Pancreas (tissue), 10 donors: ENCODE results near the gene EIF4EBP2. TPM values are rescaled to one million over a fixed set of nuclear protein-coding genes. Genes with fewer than 3 reads are reported as not detected.

Experiments
- ATAC-seq, 4 donors: fragments of 200-7000 bp; cut with Tn5 transposase; one replicate each; pipeline versions ENCODE4 v1.8.0 to v1.9.1; 2020; ENCODE audit warnings: mild to moderate bottlenecking in 4 of 4, moderate library complexity in 4 of 4
- DNase-seq, 6 donors: peaks; one replicate each; pipeline ENCODE4 v3.0.0-alpha.2; 2020
- FAIRE-seq: peaks from 2 replicates; lab custom pipeline; 2012; peaks lifted over from hg19 to GRCh38; lab: Jason Lieb, UNC
- H3K27ac ChIP-seq, 4 donors: fragments of 200-600 bp; sonication (generic); 1 replicate in 3 of 4; 2 replicates in 1 of 4; pipeline versions ENCODE4 v1.5.0 to v1.8.0; 2020
- H3K27me3 ChIP-seq, 4 donors: fragments of 200-600 bp; one replicate each; pipeline ENCODE4 v1.8.0; 2021
- H3K36me3 ChIP-seq, 3 donors: fragments of 200-600 bp; sonication (generic) in 1 of 3; one replicate each; pipeline versions ENCODE4 v1.5.0 to v1.8.0; 2020 to 2021
- H3K4me1 ChIP-seq, 3 donors: fragments of 200-600 bp; one replicate each; pipeline ENCODE4 v1.8.0; 2021
- H3K4me3 ChIP-seq, 4 donors: fragments of 200-600 bp; sonication (generic) in 2 of 4; one replicate each; pipeline versions ENCODE4 v1.5.0 to v1.8.0; 2020 to 2021
- H3K9me3 ChIP-seq, 4 donors: fragments of 200-600 bp; one replicate each; pipeline ENCODE4 v1.8.0; 2021
- WGBS, 2 donors: extraction: QIAGEN DNeasy Blood & Tissue Kit; methylation state at CpG; one replicate each; pipeline ENCODE4 v1.1.7; 2013; 5-methylcytosine and 5-hydroxymethylcytosine counted together
- intact Hi-C, 3 donors: fragments of 100-400 bp; cut with DNase I; formaldehyde crosslinking; loops; one replicate each; pipeline versions ENCODE4 v1.11.1 to v1.14.2; 2022
- polyA plus RNA-seq, 2 donors: library from polyadenylated mRNA; stranded (reverse); fragments of 200-250 nt; gene quantifications; one replicate each; pipeline ENCODE4 v1.2.3, GENCODE V29; 2013
- total RNA-seq, 6 donors: library from RNA; stranded (reverse); fragmentation: NEBNext Ultra II Directional in 4 of 6; extraction: Animal tissue kit (Norgen Biotek cat#: 25700) in 4 of 6; gene quantifications; one replicate each; pipeline versions ENCODE4 v1.2.1 to v1.2.4, GENCODE V29; 2021 to 2023
- TF ChIP-seq, protein P1 (sequence below), 4 donors: fragments of 200-600 bp; sonication (generic) in 3 of 4; IDR thresholded peaks; one replicate each; pipeline versions ENCODE4 v1.5.0 to v1.8.0; 2021; ENCODE audit warnings: antibody characterized with exemption in 4 of 4
- donor health status: healthy with polysubstance abuse.
- donor health status: DM: no; HTN: no; CAD: no; lungs with moderate emphysema.
- donor health status: DM: no; HTN: no; CAD: no.
- donor health status: control.
- donor health status: control.
- donor health status: Bipolar disorder and iron deficiency.
- donor health status: DM: yes; HTN: yes; CAD: no.
- donor health status: DM: no; HTN: no; CAD: no.
- donor health status: DM: no; HTN: no; CAD: no.
- donor health status: DM: yes; HTN: yes; CAD: no.

The EIF4EBP2 gene
- total and polyA plus RNA-seq, 8 donors = 12.5 to 43.5 (median 30.7) TPM

DNA sequence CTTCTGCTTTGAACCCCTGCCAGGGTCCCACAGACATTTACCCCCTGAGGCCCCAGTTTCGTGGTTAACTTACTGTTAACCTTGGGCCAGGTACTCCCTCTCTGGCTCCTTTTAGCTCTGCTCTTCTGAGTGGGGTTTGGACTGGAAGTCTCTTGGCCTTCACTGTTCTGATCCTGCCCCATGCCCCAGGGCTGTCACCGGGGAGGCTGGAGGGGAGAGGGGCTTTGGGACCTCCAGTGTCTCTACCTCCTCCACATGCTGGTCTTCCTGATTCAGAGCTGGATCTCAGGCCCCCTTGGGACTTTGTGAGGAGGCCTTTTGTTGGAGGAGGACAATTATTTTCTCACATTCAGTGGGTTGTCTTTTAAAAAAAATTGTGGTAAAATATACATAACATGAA lies 61.9 kb downstream of the EIF4EBP2 start:
- no peak overlapping the region for H3K27ac ChIP-seq
- TF ChIP-seq, protein P1, sequence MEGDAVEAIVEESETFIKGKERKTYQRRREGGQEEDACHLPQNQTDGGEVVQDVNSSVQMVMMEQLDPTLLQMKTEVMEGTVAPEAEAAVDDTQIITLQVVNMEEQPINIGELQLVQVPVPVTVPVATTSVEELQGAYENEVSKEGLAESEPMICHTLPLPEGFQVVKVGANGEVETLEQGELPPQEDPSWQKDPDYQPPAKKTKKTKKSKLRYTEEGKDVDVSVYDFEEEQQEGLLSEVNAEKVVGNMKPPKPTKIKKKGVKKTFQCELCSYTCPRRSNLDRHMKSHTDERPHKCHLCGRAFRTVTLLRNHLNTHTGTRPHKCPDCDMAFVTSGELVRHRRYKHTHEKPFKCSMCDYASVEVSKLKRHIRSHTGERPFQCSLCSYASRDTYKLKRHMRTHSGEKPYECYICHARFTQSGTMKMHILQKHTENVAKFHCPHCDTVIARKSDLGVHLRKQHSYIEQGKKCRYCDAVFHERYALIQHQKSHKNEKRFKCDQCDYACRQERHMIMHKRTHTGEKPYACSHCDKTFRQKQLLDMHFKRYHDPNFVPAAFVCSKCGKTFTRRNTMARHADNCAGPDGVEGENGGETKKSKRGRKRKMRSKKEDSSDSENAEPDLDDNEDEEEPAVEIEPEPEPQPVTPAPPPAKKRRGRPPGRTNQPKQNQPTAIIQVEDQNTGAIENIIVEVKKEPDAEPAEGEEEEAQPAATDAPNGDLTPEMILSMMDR (IDR thresholded peaks at IDR 0.05) = no peak
- H3K27me3 ChIP-seq = no peaks in the 10 kb centered on the region
- no peaks in the 10 kb centered on the region for H3K4me1 ChIP-seq
- intact Hi-C loops = loop anchor here in 1 of 3 donors (5.0 kb wide), 1 partner anchor 281 kb away; no protein-coding TSS in a partner anchor
- FAIRE-seq (no peak), DNase-seq (no peak), ATAC-seq (no peak)
- no peaks in the 10 kb centered on the region for H3K9me3 ChIP-seq
- WGBS, 2 donors = 51 to 70% methylated on average over 2 of the region's 2 CpGs
- H3K4me3 ChIP-seq = no peak overlapping the region
- no peaks in the 10 kb centered on the region for H3K36me3 ChIP-seq

- TF ChIP-seq, protein P1 (IDR thresholded peaks at IDR 0.05) = no peak
- Histone ChIP-seq H3K36me3 (no peaks in the 10 kb centered on the region), H3K4me3 (no peak overlapping the region), H3K9me3 (no peaks in the 10 kb centered on the region), H3K4me1 (no peaks in the 10 kb centered on the region), H3K27me3 (no peaks in the 10 kb centered on the region), H3K27ac (no peak overlapping the region)
- no peak for DNase-seq
- no peak for FAIRE-seq
- 64 to 78% methylated on average over 3 of the region's 3 CpGs for WGBS, 2 donors
- intact Hi-C loops = loop anchor here in 1 of 3 donors (5.0 kb wide), 1 partner anchor 280 kb away; no protein-coding TSS in a partner anchor
- ATAC-seq = no peak
These were observed 63.0 kb downstream of the EIF4EBP2 start for GRCh38 chr10:70466951-70467350.

- intact Hi-C loops = no loop called here
- 60 to 61% methylated on average over 8 of the region's 8 CpGs for WGBS, 2 donors
- Histone ChIP-seq H3K4me1 (peaks cover 0 to 3% (median 2%) of the 10 kb centered on the region in 3 donors), H3K36me3 (no peaks in the 10 kb centered on the region), H3K27ac (no peak overlapping the region), H3K27me3 (no peaks in the 10 kb centered on the region), H3K4me3 (no peak overlapping the region), H3K9me3 (no peaks in the 10 kb centered on the region)
- TF ChIP-seq, protein P1 (IDR thresholded peaks at IDR 0.05) = no peak
- DNase-seq (no peak), FAIRE-seq (no peak), ATAC-seq (no peak)
These were observed 69.0 kb downstream of the EIF4EBP2 start for GRCh38 chr10:70472799-70473454.

- ATAC-seq = no peak
- 88 to 95% methylated on average over 2 of the region's 2 CpGs for WGBS, 2 donors
- Histone ChIP-seq H3K36me3 (no peaks in the 10 kb centered on the region), H3K4me1 (peaks cover 0 to 7% (median 5%) of the 10 kb centered on the region in 3 donors), H3K27ac (no peak overlapping the region), H3K9me3 (no peaks in the 10 kb centered on the region), H3K27me3 (no peaks in the 10 kb centered on the region), H3K4me3 (no peak overlapping the region)
- no peak for DNase-seq
- TF ChIP-seq, protein P1 (IDR thresholded peaks at IDR 0.05) = no peak
- no peak for FAIRE-seq
- intact Hi-C loops = no loop called here
These were observed 70.8 kb downstream of the EIF4EBP2 start for GRCh38 chr10:70474780-70475179.

DNA sequence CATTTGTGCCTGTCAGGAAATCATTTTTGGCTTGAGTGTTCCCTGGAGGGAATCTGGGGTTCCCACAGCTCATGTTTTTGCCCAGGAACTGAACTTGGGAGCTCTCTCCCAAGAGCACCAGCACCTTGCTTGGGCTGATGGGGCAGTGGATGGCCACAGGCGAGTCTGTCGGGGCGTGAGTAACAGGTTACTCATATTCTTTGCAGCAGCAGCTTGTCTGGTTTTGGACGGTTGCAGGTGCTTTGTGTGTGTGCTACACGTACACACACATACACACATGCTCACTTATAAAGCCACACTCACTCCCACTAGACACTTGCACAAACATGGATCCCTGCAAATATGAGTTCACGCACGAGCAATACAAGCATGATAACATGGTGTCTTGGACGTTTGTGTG lies 71.7 kb downstream of the EIF4EBP2 start:
- no peak overlapping the region for H3K27ac ChIP-seq
- no peak overlapping the region for H3K4me3 ChIP-seq
- no peak for ATAC-seq
- no peak for DNase-seq
- WGBS, 2 donors = 82% methylated on average over 8 of the region's 8 CpGs
- H3K27me3 ChIP-seq = no peaks in the 10 kb centered on the region
- no peaks in the 10 kb centered on the region for H3K36me3 ChIP-seq
- no peaks in the 10 kb centered on the region for H3K9me3 ChIP-seq
- intact Hi-C loops = no loop called here
- TF ChIP-seq, protein P1 (IDR thresholded peaks at IDR 0.05) = no peak
- FAIRE-seq = no peak
- H3K4me1 ChIP-seq = peaks cover 0 to 14% (median 5%) of the 10 kb centered on the region in 3 donors
